GM12875 (cell line): ENCODE measurements around the gene AGMO.

Source experiments
- H3K4me3 ChIP-seq: one replicate; pipeline ENCODE4 v1.5.1; 2011; ENCODE audit warnings: low read depth, low read length, control low read depth
- CTCF ChIP-seq: IDR thresholded peaks from 2 replicates; pipeline ENCODE4 v1.5.1; 2011; ENCODE audit warnings: low read depth, mild to moderate bottlenecking, control low read depth, inconsistent platforms, low read length, moderate library complexity, borderline replicate concordance; ENCODE audit not compliant: insufficient read depth

The AGMO gene

GRCh38 chr7:15566476-15566875, 4.7 kb upstream of the AGMO start:
- no peak for TF ChIP-seq CTCF
- no peak overlapping the region for H3K4me3 ChIP-seq

GRCh38 chr7:15560968-15561367, 847 bp downstream of the AGMO start:
- no peak for TF ChIP-seq CTCF
- H3K4me3 ChIP-seq: no peak overlapping the region

- no peak for TF ChIP-seq CTCF
- H3K4me3 ChIP-seq: no peak overlapping the region
These were observed 2.3 kb downstream of the AGMO start for GRCh38 chr7:15559416-15559928.

GRCh38 chr7:15558756-15559155, 3.1 kb downstream of the AGMO start:
- H3K4me3 ChIP-seq: no peak overlapping the region
- TF ChIP-seq CTCF: no peak

GRCh38 chr7:15557686-15558085, 4.1 kb downstream of the AGMO start:
- H3K4me3 ChIP-seq: no peak overlapping the region
- TF ChIP-seq CTCF: no peak

GRCh38 chr7:15557186-15557585, 4.6 kb downstream of the AGMO start:
- no peak overlapping the region for H3K4me3 ChIP-seq
- TF ChIP-seq CTCF: no peak

GRCh38 chr7:15556339-15557105, 5.3 kb downstream of the AGMO start:
- no peak for TF ChIP-seq CTCF
- no peak overlapping the region for H3K4me3 ChIP-seq
